Adipose tissue (tissue), 3 donors: ENCODE measurements around the gene FGF19. TPM values are rescaled to one million over a fixed set of nuclear protein-coding genes. Genes with fewer than 3 reads are reported as not detected.
"Not testable (repeated sequence)": the region's sequence is repeated elsewhere in the genome, so short reads cannot be mapped to it uniquely, and the experiment has no call there.

Experiments used
- H3K27ac ChIP-seq: one replicate; pipeline ENCODE4 v1.5.1; 2013; ENCODE audit warnings: low read depth, low read length
- WGBS, 3 donors: extraction: QIAGEN DNeasy Blood & Tissue Kit; methylation state at CpG; one replicate each; pipeline ENCODE4 v1.1.7; 2013; 5-methylcytosine and 5-hydroxymethylcytosine counted together
- polyA plus RNA-seq, 3 donors: library from polyadenylated mRNA; stranded (reverse); fragments of 200-250 nt; gene quantifications; one replicate each; pipeline ENCODE4 v1.2.3, GENCODE V29; 2013
- donor health status: healthy with polysubstance abuse.
- donor health status: Bipolar disorder and iron deficiency.
- donor health status: healthy.

Gene FGF19
- polyA plus RNA-seq, 3 donors, result not detected

DNA sequence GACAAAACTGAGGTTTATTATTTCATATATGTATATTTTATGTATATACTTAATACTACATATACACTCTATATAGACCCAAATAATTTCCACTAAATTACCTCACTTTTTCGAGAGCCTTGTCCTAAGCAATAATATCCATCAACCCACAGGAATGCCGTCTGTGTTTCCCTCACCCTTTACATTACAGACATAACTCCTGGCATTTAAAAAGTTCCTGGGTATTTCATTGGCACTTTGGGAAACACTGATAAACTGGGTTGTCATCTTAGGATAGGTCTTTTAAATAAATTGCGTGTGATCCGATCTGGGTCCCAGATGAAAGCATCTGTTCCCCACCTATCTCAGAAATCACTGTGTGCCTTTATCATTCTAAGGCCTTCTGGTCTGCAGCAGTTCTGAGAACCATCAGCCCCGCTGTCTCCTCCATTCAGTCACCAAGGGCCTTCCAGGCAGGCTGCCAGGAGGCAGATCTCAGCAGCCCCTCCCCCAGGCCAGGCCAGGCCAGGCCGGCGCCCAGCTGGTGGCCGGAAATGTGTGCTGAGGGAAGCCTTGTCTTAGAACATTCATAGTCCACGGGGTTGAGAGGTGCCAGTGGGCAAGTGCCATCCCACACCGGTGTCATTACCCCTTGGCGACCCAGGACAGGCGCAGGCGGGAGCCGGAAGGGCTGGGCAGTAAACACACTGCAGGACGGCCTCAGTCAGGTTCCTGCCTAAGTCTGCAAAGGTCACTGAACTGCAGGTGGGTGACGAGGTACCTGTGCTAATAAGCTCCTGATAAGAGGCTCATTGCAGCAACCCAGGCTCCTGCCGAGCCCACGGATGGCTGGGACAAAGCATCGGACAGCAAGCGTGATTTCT lies 3.3 kb downstream of the FGF19 start:
- no peak overlapping the region for H3K27ac ChIP-seq
- 27 to 33% (median 31%) methylated on average over 20 of the region's 20 CpGs for WGBS, 3 donors

DNA sequence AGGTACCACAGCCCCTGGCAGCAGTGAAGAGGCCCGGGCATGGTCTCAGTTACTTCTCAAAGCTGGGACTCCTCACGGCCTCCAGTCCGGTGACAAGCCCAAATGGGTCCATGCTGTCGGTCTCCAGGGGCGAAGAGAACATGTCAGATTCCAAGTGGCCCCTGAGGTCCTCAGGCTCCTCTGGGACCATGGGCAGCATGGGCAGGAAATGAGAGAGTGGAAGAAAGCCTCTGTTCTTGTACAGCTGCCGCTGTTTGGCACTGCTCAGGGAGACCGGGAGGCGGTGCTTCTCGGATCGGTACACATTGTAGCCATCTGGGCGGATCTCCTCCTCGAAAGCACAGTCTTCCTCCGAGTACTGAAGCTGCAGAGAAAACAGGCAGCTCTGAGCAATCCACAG lies 4.6 kb downstream of the FGF19 start:
- WGBS, 3 donors, result 65 to 68% (median 65%) methylated on average over 13 of the region's 13 CpGs
- no peak overlapping the region for H3K27ac ChIP-seq

DNA sequence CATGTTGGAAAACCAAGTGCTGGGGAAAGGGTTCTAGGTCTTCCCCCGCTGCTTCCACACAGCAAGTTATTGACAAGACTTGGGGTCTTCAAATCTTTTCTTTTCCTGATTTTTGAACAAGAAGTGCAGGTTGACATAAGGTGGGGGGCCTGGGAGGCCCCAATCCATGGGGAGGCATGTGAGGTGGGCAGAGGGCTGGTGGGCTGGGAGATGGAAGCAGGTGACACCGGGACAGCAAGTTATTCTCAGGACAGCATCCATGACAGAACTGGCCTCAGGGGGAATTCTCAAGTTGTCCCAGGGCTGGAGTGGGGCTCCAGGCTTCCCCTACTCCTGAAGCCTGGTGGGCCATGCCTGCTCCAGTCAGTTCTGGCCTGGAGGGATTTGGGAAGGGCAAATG lies 5.5 kb downstream of the FGF19 start:
- WGBS, 3 donors, result 89 to 95% (median 90%) methylated on average over 2 of the region's 2 CpGs
- no peak overlapping the region for H3K27ac ChIP-seq

DNA sequence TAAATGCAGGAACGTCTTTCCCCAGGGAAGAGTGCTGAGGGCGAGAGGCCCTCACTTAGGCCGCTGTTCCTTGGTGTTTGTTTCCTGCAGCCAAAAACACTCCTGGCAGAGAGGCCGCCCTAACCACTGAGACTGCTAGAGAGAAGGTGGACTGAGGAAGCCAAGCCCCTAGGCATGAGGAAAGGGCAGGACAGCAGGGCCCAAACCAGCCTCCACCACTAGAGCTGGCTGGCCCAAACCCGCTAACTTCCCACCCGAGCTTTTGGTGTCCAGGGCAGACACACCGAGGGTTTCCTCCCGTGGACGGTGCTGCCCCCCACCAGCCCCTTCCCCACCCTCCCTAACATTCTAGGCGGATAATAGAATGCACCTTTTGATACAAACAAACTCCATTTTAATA lies 6.0 kb downstream of the FGF19 start:
- 84 to 93% (median 85%) methylated on average over 10 of the region's 10 CpGs for WGBS, 3 donors
- no peak overlapping the region for H3K27ac ChIP-seq

DNA sequence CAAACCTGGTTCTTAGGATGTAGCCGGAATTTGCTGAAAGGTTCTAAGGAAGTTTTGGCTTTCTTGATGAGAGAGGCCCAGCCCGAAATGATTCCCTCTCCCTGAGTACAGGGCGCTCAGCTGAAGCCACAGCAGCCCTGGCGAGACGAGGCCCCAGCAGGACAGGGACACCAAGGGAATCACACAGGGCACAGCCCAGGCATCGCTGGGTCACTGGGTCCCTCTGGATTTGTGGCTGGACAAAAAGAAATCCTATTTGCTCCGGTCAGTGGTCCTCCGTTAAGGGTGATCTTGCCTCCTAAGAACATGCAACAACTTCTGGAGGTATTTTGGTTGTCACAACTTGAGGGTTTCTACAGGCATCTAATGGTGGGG lies 6.4 kb downstream of the FGF19 start:
- H3K27ac ChIP-seq, result no peak overlapping the region
- 87 to 88% (median 88%) methylated on average over 8 of the region's 8 CpGs for WGBS, 3 donors

DNA sequence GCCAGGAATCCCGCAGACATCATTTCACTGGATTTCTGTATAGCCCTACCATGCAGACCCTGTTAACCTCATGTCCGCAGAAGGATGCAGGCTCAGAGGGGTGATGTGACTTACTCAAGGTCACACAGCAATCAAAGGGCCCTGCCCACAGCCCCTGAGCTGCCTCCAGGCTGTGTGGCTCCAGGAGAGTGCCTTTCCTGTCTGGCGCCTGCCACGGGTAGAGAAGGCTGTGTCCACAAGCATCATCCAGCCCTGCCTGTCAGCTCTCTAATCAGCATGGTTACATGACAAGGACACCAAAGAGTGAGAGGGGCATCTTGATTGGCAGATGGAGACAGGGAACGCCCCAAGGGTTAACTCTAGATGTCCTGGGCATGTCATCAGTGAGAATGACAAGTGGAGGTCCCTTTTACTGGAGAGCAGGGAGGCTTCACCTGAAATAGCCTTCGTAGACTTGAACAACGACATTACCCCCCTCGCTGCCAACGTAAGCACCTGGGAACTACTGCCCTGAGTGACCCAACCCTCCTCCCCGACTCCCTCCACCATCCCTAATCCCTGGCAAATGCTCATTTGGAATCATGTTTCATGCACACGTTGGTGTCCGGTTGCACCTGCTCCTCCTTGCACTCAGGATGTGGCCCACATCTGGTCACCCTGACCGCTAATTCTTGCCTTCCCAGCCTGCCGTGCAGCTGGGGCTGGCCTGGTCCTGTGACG lies 6.9 kb downstream of the FGF19 start:
- H3K27ac ChIP-seq, result no peak overlapping the region
- WGBS, 3 donors, result 61 to 67% (median 66%) methylated on average over 15 of the region's 15 CpGs

DNA sequence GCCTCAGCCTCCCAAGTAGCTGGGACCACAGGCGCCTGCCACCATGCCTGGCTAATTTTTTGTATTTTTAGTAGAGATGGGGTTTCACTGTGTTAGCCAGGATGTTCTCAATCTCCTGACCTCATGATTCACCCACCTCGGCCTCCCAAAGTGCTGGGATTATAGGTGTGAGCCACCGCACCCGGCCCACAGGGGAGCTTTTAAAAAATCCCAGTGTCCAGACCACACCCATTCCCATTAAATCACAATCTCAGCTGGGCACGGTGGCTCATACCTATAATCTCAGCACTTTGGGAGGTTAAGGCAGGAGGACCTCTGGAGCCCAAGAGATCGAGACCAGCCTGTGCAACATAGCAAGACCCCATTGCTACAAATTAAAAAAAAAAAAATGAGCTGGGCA lies 7.8 kb downstream of the FGF19 start:
- WGBS, 3 donors, result 77 to 84% (median 81%) methylated on average over 6 of the region's 6 CpGs
- H3K27ac ChIP-seq, result not testable (repeated sequence)

DNA sequence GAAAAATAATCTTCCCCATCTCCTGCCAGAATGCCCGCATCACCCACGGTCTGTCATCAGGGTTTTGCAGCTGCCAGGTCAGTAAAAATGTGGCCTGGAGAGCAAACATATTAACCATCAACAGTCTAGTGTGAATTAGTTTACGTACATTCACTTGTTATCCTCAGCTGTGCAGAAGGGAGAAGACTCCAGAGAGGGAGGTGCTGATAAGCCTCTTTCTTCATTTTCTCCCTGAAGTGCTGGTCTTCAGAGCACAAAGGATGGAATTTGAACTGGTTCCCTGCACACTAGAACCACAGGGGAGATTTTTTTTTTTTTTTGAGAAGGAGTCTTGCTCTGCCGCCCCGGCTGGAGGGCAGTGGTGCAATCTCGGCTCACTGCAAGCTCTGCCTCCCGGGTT lies 8.2 kb downstream of the FGF19 start:
- WGBS, 3 donors, result 79 to 83% (median 80%) methylated on average over 7 of the region's 7 CpGs
- no peak overlapping the region for H3K27ac ChIP-seq

DNA sequence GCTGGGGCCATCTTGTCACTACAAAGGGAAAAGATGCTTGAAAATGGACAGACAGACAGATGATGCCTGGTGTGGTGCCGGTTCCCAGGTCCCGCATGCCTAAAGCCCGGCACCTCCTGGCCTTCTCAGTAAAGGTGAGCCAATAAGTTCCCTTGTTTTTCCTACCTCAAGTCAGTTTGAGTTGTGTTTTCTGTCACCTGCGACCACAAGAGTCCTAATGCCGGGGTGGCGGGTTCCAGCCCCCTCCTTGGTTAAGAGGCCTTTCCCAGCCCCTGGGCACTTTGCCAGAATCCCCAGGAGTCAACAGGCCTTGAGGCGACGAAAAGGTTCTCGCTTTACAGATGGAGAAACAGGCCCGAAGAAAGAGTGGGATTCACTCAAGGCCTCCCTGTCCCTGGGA lies 9.0 kb downstream of the FGF19 start:
- 71 to 81% (median 77%) methylated on average over 10 of the region's 10 CpGs for WGBS, 3 donors

DNA sequence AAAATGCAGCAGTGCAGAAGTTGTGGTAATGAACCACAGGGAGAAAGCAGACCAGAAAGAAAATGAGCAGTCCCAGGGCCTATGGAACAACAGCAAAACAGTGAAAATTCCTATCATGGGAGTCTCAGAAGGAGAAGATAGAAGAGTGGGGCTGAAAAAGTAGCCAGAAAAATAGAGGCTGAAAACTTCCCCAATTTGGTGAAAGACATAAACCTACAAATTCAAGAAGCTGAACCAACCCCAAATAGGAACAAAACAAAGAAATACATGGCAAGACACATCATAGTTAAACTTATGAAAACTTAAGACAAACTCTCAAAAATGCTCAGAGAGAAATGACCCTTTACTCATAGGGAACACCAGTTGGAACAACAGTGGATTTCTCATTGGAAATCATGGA lies 11.4 kb downstream of the FGF19 start:
- no peak overlapping the region for H3K27ac ChIP-seq

More for the DNA sequence above, 9.0 kb downstream of the FGF19 start:
- H3K27ac ChIP-seq, result no peak overlapping the region

DNA sequence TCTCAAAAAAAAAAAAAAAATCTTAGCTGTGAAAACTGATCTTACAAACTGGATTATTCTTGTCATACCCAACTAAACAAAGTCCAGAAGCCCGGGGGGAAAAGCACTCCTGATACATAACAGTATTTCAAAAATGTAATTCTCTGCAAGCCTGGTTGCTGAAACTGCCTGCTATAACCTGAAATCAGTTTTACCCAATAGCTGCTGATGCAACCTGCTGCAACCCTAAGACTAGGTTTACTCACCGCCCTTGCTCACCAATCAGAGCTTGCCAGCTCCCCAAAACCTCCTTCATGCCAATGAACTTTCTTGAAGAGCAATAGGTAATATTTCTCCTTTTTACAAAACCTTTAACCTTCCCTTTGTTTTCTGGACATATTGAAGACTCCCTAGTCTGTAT lies 12.4 kb downstream of the FGF19 start:
- 74 to 84% (median 78%) methylated on average over 2 of the region's 2 CpGs for WGBS, 3 donors
- H3K27ac ChIP-seq, result no peak overlapping the region

DNA sequence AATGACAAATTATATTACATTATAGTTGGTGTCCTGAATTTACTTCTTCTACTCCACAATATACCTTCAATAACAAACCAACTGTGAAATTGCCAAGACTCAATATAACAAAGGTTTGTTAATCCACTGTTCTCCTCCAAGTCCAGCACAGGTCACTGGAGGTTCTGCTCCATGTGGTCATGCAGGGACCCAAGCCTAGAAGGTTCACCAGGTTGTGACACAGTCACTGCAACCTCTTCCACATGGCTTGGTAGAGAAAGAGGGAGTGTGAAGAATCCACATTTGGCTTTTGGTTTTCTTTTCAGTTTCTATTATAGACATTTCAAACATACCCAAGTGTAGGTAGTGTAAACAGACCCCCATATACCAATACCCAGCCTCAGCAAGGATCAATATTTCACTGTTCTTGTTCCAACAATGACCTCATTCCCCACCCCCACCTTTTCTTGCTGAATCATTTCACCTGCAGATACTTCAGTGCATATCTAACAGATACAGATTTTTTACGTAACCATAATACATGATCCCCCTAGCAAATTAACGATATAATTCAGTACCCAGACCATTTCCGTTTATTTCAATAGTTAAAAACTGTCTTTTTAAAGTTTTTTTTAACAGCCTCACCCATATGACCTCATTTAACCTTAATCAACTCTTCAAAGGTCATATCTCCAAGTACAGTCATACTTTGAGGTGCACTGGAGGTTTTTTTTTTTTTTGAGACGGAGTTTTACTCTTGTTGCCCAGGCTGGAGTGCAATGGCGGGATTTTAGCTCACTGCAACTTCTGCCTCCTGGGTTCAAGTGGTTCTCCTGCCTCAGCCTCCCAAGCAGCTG lies 14.1 kb downstream of the FGF19 start:
- 71 to 87% (median 82%) methylated on average over 5 of the region's 5 CpGs for WGBS, 3 donors
- no peak overlapping the region for H3K27ac ChIP-seq

DNA sequence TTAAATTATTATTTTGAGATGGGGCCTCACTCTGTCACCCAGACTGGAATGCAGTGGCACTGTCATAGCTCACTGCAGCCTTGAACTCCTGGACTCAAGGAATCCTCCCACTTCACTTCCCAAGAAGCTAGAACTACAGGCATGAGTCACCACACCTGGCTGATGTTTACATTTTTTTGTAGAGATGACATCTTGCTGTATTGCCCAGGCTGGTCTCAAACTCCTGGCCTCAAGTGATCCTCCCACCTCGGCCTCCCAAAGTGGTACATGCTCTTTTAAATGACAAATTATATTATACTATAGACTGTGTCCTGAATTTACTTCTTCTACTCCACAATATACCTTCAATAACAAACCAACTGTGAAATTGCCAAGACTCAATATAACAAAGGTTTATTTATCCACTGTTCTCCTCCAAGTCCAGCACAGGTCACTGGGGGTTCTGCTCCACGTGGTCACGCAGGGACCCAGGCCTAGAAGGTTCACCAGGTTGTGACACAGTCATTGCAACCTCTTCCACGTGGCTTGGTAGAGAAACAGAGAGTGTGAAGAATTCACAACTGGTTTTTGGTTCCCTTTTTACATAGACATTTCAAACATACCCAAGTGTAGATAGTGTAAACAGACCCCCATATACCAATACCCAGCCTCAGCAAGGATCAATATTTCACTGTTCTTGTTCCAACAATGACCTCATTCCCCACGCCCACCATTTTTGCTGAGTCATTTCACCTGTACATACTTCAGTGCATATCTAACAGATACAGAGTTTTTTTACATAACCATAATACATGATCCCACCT lies 15.7 kb downstream of the FGF19 start:
- 57 to 75% (median 74%) methylated on average over 5 of the region's 5 CpGs for WGBS, 3 donors
- H3K27ac ChIP-seq, result not testable (repeated sequence)

DNA sequence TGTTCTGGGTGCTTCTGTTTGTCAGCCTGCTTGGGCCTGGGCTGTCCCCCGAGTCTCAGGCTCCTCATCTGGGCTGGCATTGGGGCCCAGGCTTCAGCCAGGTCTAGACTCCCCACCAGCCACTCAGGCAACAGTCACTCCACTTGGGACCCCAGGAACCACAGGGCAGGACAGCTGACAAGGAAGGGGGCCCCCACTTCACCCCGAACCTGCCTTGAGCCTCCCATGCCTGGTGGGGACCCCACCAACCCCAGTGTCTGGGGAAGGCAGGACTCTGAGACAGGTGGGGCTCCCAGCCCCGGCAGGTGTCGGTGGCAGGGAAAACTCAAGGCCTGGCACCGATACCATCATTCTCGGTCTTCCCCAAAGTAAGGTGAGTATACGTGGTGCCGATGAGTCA lies 17.0 kb downstream of the FGF19 start:
- 87 to 91% (median 87%) methylated on average over 8 of the region's 8 CpGs for WGBS, 3 donors
- H3K27ac ChIP-seq, result no peak overlapping the region

DNA sequence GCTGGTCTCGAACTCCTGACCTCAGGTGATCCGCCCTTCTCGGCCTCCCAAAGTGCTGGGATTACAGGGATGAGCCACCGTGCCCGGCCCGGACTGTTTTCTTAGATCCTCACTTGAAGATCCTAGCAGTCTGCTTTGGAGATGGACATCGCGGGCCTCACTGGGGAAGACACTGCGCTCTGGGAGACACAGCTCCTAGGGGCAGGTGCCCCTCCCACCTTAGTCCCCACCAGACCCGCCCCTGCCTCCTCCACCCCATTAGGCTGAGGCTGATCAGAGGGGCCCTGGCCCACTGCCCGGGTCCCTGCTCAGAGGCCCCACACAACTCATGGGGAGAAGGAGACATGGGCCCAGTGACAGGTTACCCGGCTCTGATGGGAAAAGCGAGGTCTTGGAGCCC lies 17.4 kb downstream of the FGF19 start:
- WGBS, 3 donors, result 68 to 86% (median 69%) methylated on average over 13 of the region's 13 CpGs
- no peak overlapping the region for H3K27ac ChIP-seq

DNA sequence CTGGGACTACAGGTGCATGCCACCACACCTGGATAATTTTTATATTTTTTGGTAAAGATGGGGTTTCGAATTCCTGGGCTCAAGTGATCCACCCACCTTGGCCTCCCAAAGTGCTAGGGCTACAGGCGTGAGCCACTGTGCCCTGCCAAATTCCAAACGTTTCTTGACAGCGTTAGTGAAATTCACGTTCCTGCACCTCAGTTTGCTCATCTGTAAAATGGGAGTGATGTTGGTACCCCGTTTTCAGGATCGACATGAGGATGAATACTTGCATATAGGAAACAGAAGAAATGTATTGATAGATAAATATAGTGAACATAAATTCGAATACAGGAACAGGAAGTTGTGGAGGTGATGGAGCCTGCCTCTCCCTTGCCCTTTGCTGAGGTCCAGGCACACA lies 18.5 kb downstream of the FGF19 start:
- 52 to 60% (median 58%) methylated on average over 8 of the region's 8 CpGs for WGBS, 3 donors
- no peak overlapping the region for H3K27ac ChIP-seq

DNA sequence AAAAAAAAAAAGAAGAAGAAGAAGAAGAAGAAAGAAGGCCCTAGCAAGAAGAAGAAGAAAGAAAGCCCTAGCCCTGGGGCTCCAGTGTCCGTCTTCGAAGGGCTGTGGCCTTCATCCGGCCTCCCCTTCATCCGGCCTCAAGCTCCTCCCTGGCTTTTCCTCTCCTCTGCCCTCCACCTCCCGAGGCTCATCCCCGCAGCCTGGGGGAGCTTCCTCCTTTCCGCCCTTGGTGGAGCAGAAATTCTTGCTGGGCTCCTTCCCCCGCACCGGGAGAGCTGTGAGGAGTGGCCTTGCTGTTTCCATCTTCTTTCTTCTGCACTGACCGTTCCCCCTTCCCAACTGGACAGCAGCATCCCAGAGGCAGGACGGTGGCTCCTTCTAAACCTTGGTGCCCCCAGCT lies 19.2 kb downstream of the FGF19 start:
- WGBS, 3 donors, result 64 to 67% (median 64%) methylated on average over 11 of the region's 11 CpGs
- H3K27ac ChIP-seq, result no peak overlapping the region

DNA sequence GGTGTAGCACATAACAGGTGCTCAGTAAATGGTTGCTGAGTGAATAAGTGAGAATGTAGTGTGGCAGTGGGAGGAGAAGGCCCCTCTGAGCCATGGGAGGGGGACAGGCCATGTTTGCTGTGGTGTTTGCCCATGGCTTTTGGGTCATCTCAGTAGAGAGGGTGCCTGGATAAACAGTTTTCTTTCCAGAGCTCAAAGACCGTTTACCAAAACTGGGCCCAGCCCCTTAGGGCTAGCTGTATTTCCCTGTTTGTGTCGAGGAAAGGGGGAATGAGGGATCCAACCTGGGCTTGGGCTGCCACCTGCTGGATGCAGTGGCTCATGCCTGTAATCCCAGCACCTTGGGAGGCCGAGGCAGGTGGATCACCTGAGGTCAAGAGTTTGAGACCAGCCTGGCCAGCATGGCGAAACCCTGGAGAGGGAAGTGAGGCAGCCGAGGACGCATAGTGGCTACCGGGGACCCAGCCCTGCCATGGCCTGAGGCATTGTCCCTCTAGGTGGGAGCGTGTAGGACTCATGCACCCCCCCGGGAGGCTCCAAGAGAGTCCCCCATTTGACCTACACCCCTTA lies 20.0 kb downstream of the FGF19 start:
- H3K27ac ChIP-seq, result no peak overlapping the region
- WGBS, 3 donors, result 57 to 74% (median 70%) methylated on average over 9 of the region's 9 CpGs
